Left renal cortex interstitium (tissue), 4 donors: ENCODE data around the gene PSD2. TPM values are rescaled to one million over a fixed set of nuclear protein-coding genes. Genes with fewer than 3 reads are reported as not detected.

ENCODE experiments used
- DNase-seq, 4 donors: peaks; one replicate each; pipeline ENCODE4 v3.0.0-alpha.2; 2013; ENCODE audit warnings: low read depth in 4 of 4, low spot score in 2 of 4, missing footprints in 1 of 4
- polyA plus RNA-seq, 4 donors: library from polyadenylated mRNA; unstranded; fragments of 120-200 nt; gene quantifications; one replicate each; pipeline ENCODE4 v1.2.1, GENCODE V29; 2013; ENCODE audit not compliant: insufficient read length in 4 of 4

PSD2 gene
- polyA plus RNA-seq, 4 donors: 1.7 to 2.8 (median 2.0) TPM

DNA sequence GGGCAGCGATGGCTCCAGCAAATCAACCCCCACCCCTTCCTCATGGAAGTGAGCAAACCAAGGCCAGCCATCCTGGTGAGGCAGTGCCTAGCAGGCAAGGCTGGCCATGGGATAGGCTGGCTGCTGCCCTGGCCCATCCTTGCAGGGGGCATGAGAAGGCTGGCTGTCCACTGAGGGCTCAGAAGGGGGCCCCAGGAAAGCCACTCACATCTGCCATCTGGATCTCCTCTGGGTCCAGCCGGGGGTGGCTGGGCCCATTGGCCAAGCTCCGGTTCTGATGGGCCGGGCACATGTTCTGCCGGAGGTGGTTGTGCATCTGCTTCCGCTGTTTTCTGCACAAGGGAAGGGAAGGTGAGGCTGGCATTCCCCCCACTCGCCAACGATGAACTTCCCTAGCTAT is 57.1 kb downstream of the PSD2 start:
- DNase-seq: no peak

DNA sequence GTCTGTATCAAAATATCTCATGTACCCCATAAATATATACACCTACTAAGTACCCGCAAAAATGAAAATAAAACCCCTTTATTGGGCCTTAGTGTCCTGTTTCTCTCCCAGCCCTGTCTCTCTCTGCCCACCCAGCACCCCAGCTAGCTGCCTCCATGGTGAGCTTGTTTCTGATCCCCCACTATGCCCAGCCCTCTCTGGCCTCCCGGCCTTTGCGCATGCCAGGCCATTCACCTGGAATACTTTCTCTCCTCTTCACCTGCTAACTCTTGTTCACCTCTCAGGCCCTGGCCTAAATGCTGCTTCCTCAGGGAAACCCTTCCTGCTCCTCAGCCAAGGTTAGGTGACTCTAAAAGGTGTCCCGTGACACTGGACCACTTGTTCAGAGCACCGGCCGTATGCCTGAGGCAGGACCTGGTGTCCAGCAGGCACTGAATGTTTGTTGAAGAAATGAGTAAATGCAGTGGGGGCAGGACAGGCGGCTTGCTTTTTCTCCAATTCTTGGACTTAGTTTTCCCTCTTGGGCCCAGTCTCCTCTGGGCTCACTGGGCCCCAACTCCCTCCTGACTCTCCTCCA is 58.5 kb downstream of the PSD2 start:
- no peak for DNase-seq

DNA sequence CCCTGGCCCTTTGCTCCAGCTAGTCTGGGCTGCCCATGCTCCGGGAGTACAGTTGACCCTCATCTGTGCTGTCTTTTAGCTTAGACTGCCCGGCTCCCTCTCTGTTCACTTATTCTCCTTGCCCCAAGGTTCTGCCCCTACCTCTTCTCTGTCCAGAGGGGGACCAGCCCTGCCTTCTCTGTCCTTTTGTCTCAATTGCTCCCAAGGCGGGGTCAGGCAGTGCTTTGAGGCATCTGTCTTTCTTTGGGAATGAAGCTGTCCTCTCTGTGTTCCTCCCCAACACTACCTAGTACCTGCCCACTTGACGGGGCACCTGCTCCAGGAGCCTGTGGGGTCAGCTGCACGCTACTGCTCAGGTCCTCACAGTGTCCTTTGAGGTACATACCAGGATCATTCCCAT is 59.3 kb downstream of the PSD2 start:
- no peak for DNase-seq

DNA sequence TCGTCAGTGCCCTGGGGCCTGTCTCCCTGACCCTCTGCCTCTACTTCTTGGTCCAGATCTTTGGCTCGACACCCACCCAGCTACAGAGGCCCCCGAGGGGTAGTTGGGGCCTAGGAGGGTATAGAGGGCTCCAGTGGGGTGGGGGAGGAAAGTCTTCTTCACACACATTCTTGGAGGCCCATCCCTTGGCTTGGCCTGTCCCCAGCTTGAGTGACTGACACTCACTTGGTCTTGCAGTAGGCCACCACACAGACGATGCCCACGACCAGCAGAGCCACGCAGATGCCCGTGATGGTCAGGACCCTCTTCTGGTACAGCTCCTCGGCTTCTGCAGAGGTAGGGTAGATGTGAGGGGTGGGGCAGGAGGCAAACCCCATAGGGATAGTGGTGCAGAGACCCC is 59.8 kb downstream of the PSD2 start:
- no peak for DNase-seq

DNA sequence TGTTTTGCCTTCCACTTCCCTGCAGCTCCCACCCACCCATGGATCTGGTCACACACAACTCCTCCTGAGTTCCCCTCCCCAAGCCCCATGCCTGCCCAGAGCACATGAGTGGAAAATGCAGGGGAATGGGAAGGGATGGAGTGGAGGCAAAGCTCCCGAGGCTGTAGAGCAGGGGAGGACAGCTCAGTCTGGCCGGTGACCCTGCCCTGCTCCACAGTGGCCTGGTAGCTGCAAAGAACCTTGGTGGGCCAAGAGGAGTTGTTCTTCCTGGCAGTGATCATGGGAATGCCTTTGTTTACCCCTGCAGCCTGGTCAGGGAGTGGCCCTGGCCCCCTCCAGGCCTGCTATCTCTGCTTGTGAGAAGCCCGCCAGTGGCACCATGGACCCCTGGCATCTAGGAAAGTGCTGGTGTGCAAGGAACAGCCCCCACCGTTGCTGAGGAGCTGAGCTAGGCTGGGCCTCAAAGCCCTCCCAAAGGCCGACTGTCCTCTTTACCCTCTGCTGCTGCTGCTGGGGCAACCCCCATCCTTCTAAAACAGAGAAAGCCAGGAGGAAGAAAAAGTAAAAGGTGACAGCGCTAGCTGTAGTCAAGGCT is 60.4 kb downstream of the PSD2 start:
- no peak for DNase-seq

DNA sequence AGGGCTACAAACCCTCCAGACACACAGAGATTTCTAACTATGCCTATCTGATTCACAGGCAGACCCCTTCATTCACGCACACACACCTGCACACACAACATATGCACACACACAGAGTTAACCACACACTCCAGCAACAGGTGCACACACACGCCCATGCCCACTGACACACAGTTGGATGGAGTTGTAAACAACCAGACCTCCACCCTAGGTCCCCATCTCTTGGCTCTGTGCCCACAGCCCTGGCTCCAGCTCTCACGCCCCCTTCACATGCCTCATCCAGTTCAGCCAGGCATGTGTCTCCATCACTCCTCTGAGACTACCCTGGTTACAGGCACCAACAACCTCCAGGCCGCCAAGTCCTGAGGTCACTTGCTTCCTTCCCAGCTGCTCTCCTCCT is 61.1 kb downstream of the PSD2 start:
- DNase-seq: no peak

DNA sequence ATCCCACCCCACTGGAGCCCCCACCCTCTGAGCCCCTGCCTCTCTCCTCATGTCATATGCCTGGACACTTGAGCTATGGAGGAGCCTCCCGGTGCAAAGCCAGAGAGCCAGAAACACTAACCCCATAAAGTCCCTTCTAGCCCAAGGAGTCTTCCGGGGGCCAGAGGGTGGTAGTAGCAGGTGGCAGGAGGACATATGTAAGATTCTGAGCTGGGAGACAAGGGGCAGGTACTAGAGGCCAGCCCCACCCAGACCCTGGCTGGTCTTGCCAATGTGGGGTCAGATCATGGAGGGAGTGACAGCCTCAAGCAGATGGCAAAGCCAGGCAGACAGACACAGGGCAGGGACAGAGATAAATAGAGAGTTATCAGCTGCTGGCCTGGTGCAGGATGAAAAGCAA is 63.4 kb downstream of the PSD2 start:
- no peak for DNase-seq

DNA sequence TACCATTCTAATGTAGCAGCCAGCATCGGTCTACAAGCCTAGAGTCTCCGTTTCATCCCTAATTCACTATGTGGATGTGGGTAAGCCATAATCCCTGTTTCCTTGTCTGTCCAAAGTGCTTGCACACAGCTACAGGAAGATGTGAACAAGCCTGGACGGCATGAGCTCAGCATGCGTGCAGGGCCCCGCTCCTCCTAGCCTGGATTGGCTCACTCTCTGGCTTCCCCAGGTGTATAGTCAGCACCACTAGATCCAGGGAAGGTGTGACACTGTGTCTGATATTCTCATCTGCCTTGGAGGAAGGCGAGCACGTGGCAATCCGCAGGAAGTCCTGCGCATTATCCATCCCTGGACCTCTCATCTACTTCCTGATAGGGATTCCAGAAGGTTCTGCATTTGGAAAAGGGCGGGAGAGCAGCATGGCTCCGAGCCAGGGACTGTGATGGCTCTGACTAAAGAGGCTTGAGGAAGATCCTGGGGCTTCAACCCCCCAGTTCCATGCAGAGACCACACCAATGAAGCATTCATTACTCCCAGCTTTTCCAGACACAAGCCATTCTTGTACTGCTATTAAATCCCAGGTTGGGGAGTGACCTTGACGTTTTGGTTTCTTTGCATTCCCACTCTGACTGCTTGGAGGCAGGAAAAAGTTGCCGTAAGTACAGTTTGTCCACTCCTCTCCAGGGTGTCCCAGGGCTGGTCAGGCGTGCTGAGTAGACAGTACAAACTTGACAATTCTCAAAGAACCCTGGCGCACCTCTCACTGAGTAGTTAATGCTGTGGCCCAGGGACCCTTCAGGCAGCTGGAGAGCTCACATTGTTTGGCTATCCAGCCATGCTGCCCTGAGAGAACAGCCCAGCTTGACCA is 65.6 kb downstream of the PSD2 start:
- no peak for DNase-seq

DNA sequence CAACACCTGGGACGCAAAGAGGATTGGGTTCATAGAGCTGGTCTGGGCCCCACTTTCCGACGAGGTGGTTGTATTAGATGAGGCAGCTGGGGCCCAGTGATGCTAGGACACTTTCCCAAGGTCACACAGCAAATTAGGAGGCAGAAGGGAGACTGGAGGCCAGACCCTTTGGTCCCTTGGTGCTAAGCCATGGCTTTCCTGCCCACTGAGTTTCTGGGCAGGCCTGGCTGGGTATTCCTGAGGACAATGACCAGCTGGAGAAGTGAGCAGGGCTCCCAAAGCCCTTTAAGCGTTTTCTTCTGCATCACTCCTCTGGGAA is 66.2 kb downstream of the PSD2 start:
- no peak for DNase-seq

DNA sequence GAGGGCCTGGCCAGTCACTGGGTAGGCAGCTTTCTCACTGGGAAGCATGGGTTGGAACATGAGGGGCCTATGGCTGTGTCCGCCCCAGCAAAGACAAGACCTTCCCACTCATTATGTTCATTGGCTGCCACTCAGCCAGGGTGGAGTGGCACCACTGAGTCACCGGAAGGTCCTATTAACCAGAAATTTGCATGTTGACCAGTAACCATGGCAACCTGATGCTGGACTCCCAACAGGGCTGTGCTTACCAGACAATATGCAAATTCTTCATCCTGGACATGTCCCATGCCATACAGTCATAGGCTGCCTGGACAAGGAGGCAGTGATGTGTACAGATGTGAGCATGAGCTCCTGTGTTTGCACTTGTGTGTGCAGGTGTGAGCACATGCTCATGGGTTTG is 66.7 kb downstream of the PSD2 start:
- no peak for DNase-seq

DNA sequence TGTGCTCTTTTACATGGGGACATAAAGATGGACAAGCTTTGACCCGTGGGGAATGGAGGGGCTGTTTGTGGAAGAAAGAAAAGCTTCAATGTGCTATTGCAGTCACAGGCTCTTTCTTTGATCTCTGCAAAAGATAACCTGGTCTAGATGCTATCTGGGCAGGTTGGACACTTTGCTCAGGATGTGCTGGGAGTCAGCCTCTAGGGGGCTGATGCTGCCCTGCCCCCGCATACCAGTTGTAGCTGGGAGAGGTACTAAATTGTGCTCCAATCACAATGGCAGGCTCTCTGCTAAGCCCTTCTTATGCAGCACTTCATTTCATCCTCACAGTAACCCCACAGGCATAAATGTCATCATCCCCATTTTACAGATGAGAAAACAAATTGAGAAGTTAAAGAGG is 67.2 kb downstream of the PSD2 start:
- no peak for DNase-seq

DNA sequence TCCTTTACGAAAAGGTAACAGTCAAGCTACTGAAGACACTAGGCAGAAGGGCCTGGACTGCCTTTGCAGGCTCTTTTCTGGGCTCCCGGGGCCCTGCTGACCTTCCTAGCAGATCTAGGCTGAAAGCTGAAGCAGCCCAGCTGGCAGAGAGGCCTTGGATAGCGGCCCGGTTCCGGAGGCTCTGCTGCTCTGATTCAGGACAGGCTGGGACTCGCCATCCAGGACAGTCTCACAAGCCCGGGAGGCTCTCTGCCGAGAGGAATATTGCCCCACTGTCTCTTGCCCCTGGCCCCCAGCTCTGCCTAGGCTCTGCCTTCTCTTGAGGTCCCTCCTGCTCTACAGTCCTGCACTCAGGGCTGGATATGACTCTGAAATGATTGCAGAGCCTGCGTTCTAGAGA is 67.8 kb downstream of the PSD2 start:
- DNase-seq: no peak

DNA sequence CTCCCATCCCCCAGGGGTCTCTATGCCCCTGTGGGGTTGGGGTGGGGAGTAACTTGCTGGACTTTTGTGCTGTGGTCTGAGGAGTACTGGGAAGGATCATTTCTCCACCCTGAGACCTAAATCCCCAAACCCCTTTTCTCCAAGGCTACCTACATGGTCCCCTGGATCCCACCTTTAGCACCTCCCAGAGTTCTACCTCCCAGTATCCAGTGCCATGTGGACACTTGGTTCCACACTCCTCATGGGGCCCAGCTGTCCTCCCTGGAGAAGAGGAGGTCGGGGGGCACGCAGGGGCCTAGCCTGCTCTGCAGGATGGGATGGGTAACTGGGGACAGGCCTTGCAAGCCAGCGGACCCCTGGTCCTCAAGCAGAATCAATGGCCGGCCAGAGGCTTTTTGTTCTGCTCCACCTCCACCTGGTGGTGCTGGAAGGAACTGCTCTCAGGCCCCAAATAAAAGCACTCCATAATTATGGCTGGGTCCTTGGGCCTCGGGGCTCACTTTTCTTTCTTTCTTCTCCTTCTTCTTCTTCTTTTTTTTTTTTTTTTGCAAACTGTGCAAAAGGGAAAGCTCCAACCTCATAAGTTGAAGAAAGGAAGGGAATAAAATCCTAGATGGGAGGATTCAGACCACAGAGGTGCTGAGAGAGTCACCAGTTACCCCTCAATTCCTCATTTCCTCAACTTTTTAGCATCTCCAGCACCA is 68.4 kb downstream of the PSD2 start:
- DNase-seq: peak in 1 of 4 donors; percentile 63

DNA sequence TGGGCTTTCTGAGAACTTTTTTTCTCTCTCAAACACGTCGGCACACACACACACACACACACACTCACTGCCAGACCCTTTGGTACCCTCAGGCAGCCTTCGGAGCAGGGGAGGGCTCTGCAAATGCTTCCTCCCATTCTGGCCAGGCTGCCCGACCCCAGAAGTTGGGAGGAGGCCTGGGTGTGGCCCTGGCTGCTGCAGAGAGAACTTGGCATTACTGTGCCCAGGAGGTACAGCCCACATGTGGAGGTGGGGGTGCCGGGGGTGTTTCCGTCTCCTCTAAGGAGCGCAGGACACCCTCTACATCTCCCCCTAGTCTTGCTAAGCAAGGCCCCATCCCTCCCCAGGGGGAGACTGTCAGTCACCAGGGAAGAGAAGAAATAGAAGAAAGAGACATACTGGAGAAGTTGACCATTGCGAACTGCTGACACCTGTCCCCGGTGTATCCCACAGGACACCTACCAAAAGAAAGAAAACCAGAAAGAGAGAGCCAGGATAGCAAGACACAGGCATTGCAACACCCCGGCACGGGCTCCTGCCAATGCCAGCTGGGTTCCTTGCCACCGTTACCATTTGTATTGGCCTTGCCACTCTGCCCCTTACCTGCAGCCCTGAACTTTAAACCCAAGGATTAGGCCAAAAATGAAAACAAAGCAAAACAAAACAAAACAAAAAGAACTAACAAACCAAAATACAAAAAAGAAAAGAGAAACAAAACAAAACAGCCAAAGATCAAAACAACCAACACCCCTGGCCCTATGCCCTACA is 69.3 kb downstream of the PSD2 start:
- no peak for DNase-seq

DNA sequence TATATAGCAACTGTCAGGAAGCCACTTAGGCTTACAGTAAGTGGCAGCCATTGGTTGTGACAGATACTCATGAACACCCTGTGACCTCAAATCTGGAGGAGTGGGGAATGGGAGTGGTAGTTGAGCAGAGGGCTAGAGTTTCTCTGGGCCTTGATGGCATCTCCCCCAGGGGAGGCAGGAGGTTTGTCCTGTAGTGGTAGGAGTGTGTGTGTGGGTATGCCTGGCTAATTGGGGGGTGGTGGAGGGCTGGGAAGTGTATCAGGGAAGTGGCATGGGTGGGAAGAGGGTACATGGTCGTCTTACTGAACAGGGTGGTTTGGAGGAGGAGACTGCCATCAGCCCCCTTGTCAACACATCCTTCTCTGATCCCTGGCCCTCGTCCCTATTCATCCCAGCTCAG is 71.5 kb downstream of the PSD2 start:
- DNase-seq: no peak

DNA sequence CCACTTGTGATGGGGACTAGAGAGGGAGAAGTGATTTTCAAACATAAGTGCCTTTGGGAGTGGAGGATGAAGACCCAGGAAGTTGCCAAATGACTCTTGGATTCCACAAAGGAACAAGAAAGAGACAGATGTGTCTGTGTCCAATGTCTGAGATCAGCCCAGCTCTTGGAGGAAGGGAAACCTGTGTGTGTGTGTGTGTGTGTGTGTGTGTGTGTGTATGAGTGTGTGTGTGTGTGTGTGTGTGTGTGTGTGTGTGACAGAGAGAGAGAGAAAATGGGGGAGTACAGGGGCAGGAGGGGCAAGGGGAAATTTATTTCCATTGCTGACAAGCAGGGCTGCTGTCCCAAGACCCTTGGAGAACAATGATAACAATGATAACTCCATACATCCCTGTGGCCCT is 72.0 kb downstream of the PSD2 start:
- DNase-seq: no peak

DNA sequence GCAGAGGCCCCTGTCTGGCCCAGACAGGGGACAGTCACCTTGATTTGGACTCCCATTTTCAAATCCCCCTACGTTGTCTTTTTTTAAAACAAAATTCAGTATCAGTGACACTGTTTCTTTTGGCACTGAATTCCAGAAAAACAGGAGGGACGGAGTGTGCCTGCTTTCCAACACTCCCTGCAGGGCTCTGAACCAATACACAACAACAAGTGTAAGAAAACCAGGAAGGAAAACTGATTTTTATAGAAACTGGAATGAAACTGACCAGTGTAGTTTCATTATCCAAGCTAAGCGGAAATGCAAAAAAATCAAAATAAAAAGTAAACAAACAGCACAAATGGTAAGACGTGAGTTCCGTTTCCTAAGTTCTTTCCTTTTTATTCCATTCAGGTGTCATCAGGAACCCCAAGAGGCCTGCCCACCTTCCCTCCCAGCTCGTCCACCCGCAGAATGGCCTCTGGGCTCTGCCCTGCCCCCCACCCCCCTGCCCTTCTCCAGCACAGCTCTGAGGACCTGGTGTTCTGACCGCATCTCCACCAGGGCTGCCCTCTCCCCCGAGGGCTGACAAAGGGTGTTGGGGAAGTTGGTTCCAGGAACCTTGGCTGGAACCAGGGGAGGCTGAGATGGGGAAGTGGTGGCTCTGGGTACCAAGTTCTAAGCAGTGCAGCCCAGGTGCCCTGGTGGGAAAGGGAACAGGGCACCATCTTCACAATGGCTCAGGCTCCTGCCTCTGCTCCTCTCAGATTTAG is 73.6 kb downstream of the PSD2 start:
- DNase-seq: no peak

DNA sequence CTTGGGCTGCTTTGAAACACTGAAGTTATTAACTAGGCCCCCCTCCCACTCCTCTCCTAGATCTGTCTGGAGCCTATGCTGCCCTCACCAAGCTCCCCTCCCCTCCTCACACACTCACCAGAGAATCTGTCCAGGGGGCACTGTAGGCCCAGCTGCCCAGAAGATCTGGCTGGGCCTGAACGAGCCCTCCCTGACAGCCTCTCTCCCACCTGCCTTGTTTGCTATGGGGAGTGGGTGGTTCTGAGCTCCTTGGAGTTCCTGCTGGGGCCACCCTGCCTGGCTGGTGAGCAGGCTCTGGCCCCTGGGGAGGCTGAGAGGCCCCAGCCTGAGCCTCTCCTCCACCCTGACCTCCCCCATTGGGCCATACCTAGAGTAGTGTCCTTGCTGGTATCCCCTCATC is 75.1 kb downstream of the PSD2 start:
- no peak for DNase-seq

DNA sequence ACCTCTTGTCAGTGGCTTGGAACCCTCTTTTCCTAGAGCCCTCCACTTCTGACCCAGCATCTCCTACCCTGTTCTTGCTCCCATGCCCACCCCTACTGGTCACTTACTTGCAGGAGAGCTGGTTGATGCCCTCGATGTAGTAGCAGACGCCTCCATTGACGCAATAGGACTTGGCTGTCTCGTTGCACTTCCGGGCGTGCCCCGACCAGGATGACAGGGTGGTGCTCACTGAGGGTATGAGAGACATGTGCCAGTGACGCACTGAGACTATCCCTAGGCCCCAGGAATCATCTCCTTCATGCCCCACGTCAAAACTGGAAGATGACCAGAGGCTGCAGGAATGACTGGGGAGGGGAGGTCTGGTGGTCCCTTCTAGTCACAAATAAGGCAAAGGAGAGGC is 76.0 kb downstream of the PSD2 start:
- no peak for DNase-seq

DNA sequence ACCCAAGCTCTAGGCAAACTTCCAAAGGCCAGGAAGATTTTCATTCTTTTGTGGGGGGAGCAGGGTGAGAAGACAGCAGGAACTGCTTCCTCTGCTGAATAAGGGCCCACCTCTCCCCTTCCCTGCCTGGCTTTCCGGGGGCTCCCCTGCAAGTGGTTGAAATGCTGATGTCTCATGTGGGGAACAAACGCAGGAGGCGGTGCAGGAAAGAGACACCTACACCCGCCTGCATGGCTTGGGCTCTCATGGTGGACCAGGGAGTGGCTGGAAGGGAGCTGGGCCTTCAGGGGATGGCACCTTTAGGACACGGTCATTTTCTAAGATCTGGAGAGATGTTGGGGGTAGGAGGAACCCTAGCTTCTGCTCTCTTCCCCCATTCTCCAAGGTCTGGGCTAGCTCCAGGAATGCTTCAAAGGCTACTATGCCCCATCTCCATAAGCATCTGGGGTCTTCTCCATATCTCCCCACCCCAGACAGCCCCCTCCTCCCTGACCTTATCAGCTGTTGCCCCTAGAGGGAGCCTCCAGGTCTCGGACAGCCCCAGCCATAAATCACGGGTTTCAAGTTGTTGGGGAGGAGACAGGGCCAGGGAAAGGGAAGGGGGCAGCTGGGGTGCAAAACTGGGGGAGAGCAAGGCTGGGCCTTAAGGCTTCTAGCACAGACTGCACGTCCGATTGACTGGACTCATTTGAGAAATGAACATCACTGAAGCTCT is 76.6 kb downstream of the PSD2 start:
- DNase-seq: no peak
